HG02678 (cell line): Measurements from ENCODE around the gene ITM2B.
A peak's percentile ranks its signal among the peaks of the same experiment; 100 is the strongest.

ENCODE experiments used
- ATAC-seq: cut with Tn5 transposase; IDR thresholded peaks from one replicate; pipeline ENCODE4 v1.9.1; 2021; ENCODE audit warnings: mild to moderate bottlenecking, moderate library complexity; ENCODE audit not compliant: unreplicated experiment

Gene ITM2B

DNA sequence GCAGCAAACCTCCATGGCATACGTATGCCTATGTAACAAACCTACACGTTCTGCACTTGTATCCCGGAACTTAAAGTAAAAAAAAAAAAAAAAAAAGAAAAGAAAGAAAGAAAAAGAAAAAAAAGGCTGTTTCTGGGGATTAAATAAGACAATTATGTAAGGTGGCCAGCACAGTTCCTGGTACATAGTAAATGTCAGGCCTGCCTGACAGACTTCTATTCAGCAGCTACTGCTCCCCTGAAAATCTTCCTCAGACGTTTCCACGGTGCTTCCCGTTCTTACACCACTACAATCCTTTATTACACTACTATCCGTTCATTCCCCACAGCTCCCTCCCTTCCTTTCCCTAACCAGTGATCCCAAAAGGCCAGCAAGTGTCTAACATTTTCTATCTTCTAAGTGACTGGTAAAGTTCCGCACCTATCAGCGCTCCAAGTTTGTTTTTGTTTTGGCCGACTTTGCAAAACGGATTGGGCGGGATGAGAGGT is 69.9 kb downstream of the ITM2B start:
- ATAC-seq = peak; percentile 3

DNA sequence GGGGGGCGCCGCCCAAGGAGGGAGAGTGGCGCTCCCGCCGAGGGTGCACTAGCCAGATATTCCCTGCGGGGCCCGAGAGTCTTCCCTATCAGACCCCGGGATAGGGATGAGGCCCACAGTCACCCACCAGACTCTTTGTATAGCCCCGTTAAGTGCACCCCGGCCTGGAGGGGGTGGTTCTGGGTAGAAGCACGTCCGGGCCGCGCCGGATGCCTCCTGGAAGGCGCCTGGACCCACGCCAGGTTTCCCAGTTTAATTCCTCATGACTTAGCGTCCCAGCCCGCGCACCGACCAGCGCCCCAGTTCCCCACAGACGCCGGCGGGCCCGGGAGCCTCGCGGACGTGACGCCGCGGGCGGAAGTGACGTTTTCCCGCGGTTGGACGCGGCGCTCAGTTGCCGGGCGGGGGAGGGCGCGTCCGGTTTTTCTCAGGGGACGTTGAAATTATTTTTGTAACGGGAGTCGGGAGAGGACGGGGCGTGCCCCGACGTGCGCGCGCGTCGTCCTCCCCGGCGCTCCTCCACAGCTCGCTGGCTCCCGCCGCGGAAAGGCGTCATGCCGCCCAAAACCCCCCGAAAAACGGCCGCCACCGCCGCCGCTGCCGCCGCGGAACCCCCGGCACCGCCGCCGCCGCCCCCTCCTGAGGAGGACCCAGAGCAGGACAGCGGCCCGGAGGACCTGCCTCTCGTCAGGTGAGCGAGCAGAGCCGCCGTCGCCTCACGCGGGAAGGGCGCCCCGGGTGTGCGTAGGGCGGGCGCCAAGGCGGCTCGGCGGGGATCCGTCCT is 70.5 kb downstream of the ITM2B start, which contains the start of gene RB1:
RB1 (plus strand) TSS at position 393 of the 784 bp plus-strand sequence; CDS start at position 555, 162 bp downstream.
- ATAC-seq = peak; percentile 77

DNA sequence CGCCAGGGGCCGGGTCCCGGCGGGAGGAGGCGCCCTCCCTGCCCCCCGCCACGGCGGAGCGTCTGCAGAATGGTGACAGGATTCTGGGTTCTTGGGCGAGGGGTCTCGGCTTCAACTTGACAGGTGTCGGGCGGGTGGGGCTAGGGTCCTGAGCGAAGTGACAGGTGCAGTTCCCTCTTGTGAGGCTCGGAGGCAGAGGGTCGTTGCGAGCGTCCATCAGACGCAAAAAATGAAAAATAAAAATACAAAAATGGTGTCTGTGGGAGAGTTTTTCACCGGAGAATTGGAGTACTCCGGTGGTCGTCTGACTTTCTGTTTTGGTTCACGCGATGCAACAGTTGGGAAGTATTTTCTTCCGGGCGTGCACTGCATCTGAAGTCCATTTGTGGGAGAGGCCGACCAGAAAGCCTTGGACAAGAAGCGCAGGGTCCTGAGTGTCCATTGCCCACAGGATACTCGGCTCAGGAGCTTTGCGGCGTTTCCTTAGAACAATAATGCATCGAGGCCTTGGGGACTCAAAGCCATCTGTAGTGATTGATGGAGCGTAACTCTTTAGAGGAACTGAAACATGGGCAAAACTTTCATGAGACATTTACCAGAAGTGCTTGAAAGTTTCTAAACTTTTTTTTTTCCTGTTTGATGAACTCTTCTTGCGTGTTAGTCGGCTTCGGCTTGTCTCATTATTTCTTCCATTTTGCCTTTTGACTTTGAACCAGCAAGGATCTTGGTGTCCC is 71.3 kb downstream of the ITM2B start:
- peak; percentile 65 for ATAC-seq

DNA sequence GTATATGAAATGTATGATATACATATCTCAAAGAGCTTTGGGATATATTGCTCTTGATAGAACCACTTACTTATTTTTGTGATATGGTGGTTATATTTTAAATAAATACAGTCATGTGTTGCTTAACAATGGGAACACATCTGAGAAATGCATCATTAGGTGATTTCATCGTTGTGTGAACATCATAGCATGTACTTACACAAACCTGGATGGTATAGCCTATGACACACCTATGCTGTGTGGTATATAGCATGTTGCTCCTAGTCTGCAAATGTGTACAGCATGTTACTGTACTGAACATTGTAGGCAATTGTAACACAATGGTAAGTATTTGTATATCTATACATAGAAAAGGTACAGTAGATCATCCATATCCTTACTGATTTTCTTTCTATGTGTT is 78.2 kb downstream of the ITM2B start:
- ATAC-seq = no peak

DNA sequence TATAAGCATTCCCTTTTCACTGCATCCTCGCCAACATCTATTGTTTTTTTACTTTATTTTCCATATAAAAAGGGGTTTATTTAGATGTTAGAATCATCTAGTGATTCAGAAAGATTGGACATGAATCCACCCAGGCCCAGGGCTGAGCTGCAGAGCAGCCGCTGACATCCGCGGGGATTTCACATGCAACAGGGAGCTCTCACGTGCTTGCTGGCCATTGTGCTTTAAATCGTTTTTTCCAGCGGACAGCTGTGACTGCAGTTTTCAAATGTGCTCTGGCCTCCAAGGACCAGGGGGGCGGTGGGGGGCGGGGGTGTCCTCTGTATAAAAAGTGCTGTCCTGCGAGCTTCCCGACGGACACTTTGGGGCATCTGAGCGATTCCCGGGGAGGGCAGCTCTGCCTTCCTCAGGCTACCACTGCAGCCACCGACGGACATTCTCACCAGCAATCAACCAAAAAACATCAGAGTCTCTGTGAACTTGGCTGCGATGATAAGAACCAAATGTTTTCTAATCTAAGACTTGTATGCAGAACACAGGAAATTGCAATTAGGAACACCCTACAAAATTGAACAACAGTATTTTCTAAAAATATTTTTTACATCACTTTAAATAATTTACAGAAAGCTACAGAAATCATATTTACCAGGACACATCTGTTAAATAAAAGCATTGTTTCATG is 83.1 kb downstream of the ITM2B start:
- no peak for ATAC-seq

DNA sequence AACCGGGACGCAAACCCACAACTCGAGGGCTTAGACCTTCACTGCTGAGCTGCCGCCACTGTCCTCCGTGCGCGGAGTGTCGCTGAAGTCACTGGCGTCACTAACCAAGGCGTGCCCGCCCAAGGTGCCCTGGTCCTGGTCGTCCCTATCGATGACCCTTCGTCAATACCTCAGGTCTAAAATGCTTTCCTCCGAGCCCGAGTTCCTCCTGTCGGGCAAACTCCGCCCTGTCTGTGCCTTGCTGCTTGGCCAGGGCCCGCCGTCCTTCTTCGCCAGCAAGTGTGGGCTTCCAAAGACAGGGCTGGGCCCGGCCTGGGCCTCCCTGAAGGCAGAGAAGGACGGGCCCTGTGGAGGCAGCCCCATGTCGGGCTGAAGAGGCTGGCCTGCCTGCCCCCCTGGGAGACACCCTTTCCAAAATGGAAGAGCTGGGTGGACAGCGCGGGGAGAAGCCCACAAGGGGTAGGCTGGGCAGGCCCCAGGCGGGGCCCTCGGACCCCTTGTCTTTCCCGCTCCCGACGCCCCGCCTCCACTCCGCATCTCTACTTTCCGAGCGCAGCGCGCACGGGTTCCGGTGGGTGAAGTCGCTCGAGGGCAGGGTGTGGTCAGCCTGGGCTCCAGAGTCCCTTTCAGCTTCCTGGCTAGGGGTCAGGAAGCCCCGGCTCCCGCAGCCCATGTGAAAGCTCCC is 84.0 kb downstream of the ITM2B start:
- no peak for ATAC-seq

DNA sequence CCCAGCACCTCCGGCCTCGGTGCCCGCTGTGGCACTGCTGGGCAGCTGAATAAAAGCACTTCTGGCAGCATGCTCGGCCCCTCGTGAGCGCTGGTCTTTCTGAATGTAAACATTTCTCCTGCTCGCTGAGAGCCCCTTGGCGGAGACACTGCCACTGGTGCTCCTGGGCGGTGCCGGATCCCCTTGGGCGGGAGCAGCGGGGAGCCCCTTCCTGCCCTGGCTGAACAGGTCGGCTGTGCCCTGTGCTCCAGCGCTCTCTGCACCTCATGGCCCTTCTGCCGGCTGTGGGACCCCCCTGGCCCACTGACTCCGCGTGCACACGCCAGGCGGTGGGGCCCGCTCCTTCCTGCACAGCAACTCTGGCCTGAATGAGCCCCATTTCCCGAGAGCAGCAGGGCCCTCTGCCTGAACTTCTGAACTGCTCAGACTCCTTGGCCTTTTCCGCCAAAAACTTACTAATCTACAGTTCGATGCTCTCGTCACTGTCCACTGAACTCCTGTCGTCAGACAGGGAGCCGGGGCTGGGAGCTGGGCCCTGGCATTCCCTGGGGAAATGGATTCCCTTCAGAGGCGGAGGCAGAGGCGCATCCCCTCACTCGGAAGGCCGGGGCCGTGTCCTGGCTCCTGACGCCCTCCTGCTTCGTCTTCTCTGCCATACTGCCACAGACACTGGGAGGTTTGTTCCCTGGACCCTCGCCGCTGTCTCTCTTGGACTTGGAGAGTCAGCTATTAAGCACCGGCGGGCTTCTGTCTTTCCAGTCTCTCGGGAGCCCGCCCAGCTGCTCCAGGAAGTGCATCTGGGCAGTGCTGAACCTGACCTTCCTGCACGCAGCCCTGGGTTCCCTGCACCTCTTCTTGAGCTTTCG is 84.7 kb downstream of the ITM2B start:
- no peak for ATAC-seq

DNA sequence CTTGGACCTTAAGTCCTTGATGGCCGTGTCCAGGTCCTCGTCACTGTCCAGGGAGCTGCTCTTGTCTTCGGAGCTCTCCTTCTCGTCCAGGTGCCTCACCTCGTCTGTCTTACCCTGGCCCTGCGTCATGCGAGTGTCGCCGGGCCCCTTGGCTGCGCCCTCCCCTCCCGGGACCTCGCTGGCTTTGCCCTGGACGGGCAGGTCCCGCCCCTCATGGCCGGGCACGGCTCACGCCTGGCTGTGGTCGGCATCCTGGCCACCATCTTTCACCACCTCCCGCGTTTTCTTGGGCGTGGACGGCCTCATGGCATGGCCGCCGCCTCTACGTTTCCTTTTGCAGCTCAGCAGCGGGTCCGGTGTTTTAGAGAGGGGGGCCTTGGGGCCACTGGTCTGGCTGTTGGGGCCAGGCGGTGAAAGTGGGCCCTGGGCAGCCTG is 85.4 kb downstream of the ITM2B start:
- ATAC-seq = no peak

DNA sequence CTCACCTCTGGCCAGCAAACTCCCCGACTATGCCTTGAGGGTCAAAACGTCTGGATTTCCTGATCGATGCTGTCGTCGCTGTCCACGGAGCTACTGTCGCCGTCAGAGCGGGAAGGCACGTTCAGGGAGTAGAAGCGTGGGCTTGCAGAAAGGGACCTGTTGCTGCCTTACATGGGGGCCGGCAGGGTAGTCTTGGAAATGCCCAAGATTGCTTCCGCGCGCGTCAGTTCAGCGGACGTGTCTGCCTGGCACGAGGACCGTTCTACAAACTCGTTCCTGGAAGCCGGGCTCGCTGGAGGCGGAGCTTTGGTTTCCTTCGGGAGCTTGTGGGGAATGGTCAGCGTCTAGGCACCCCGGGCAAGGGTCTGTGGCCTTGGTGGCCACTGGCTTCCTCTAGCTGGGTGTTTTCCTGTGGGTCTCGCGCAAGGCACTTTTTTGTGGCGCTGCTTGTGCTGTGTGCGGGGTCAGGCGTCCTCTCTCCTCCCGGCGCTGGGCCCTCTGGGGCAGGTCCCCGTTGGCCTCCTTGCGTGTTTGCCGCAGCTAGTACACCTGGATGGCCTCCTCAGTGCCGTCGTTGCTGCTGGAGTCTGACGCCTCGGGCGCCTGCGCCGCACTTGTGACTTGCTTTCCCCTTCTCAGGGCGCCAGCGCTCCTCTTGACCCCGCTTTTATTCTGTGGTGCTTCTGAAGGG is 86.0 kb downstream of the ITM2B start:
- no peak for ATAC-seq
